ENCODE data around the gene XPR1.

DNA sequence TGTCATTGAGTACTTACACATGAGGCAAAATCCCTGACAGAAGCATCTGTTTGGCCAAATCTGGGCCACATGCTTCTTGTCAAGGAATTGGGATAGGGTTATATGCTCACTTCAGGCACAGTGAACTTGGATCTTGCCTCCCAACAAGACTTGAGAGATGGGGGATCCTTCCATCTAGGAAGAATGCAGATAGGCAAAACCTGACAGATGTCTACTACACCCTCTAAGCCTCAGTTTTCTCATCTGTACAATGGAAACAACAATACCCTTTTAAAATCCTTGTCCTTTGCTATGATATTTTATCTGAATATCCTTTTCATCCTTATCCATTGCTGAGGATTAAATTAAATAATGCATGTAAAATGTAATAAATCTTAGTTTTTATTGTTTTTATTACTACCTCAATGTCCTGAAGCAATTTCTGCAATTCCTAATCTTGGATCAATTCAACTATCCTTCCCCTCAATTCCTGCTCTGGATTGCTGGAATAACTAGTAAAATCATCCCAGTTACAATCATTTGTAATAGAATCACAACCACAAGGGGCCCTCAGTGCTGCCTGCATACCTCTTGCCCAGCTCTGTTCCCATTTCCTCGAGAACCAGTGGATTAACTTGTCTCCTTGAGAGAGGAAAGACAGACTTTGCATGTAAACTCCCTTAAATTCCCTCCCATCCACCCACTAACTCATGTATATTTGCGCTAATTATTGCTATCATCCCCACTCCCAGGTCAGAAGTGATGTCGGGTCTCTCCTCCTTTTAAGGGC, 8.1 kb upstream of the XPR1 start:
- no peak for TF ChIP-seq POLR2A (IDR thresholded peaks at IDR 0.05; ENCODE audit: low read depth)
- TF ChIP-seq, protein P1, sequence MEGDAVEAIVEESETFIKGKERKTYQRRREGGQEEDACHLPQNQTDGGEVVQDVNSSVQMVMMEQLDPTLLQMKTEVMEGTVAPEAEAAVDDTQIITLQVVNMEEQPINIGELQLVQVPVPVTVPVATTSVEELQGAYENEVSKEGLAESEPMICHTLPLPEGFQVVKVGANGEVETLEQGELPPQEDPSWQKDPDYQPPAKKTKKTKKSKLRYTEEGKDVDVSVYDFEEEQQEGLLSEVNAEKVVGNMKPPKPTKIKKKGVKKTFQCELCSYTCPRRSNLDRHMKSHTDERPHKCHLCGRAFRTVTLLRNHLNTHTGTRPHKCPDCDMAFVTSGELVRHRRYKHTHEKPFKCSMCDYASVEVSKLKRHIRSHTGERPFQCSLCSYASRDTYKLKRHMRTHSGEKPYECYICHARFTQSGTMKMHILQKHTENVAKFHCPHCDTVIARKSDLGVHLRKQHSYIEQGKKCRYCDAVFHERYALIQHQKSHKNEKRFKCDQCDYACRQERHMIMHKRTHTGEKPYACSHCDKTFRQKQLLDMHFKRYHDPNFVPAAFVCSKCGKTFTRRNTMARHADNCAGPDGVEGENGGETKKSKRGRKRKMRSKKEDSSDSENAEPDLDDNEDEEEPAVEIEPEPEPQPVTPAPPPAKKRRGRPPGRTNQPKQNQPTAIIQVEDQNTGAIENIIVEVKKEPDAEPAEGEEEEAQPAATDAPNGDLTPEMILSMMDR (IDR thresholded peaks at IDR 0.05), result peak in 1 of 3 experiments; percentile 23
- TF ChIP-seq EP300 (IDR thresholded peaks at IDR 0.05), result no peak
- TF ChIP-seq POLR2AphosphoS5 (IDR thresholded peaks at IDR 0.05), result no peak

All from esophagus muscularis mucosa (tissue), 4 donors.